Measurements from ENCODE around the gene STX3. TPM values are rescaled to one million over a fixed set of nuclear protein-coding genes. Genes with fewer than 3 reads are reported as not detected.

The STX3 gene
- total RNA-seq, 3 donors from 2014 or later (not counting 1 experiment from before 2014, with no cell fraction given) = 6.8 to 19.1 (median 17.0) TPM

- no peak for TF ChIP-seq CTCF (IDR thresholded peaks at IDR 0.05)
- Mint-ChIP-seq H3K27ac (peak overlapping the region; percentile 62 to 84), H3K27me3 (ENCODE audit: low read depth in 2 of 2) (no peaks in the 10 kb centered on the region), H3K36me3 (no peaks in the 10 kb centered on the region), H3K9me3 (no peaks in the 10 kb centered on the region), H3K4me3 (peak overlapping the region; percentile 96), H3K4me1 (peaks cover 42 to 47% of the 10 kb centered on the region in 2 donors)
- WGBS (ENCODE audit: insufficient coverage) = 3% methylated on average over 19 of the region's 23 CpGs
- DNase-seq (peak; percentile 58 to 64), ATAC-seq (peak; percentile 61 to 78 (median 63))
- Histone ChIP-seq H3K27ac (ENCODE audit: low read length) (peak overlapping the region; percentile 60), H3K4me3 (ENCODE audit: low read length) (peak overlapping the region; percentile 70), H3K4me1 (ENCODE audit: control insufficient read depth, insufficient read depth, low read length) (peaks cover 27% of the 10 kb centered on the region), H3K27me3 (ENCODE audit: control insufficient read depth, insufficient read depth, low read length) (no peaks in the 10 kb centered on the region), H3K36me3 (ENCODE audit: control insufficient read depth, insufficient read depth, low read length) (no peaks in the 10 kb centered on the region), H3K9me3 (ENCODE audit: control insufficient read depth, insufficient read depth, low read length) (no peaks in the 10 kb centered on the region)
- intact Hi-C loops (cut with micrococcal nuclease) = loop anchor here (2.0 kb wide), 1 partner anchor 55 kb away; the partner anchor contains the start of gene MRPL16
Observed at GRCh38 chr11:59755701-59756557, 753 bp downstream of the STX3 start.

- WGBS (ENCODE audit: insufficient coverage) = 38% methylated on average over 2 of the region's 3 CpGs
- Mint-ChIP-seq H3K9me3 (no peaks in the 10 kb centered on the region), H3K27ac (peak overlapping the region; percentile 62 to 84), H3K4me1 (peaks cover 42 to 47% of the 10 kb centered on the region in 2 donors), H3K27me3 (ENCODE audit: low read depth in 2 of 2) (no peaks in the 10 kb centered on the region), H3K36me3 (no peaks in the 10 kb centered on the region), H3K4me3 (peak overlapping the region; percentile 96)
- H3K36me3 ChIP-seq (ENCODE audit: control insufficient read depth, insufficient read depth, low read length) = no peaks in the 10 kb centered on the region
- no peak for TF ChIP-seq CTCF (IDR thresholded peaks at IDR 0.05)
- no peak overlapping the region for H3K4me3 ChIP-seq (ENCODE audit: low read length)
- H3K4me1 ChIP-seq (ENCODE audit: control insufficient read depth, insufficient read depth, low read length) = peaks cover 27% of the 10 kb centered on the region
- DNase-seq (no peak), ATAC-seq (no peak)
- H3K27ac ChIP-seq (ENCODE audit: low read length) = no peak overlapping the region
- no peaks in the 10 kb centered on the region for H3K27me3 ChIP-seq (ENCODE audit: control insufficient read depth, insufficient read depth, low read length)
- no peaks in the 10 kb centered on the region for H3K9me3 ChIP-seq (ENCODE audit: control insufficient read depth, insufficient read depth, low read length)
- intact Hi-C loops (cut with micrococcal nuclease) = no loop called here
Observed at GRCh38 chr11:59756558-59756840, 1.3 kb downstream of the STX3 start.

GRCh38 chr11:59756845-59757244, 1.7 kb downstream of the STX3 start:
- Mint-ChIP-seq H3K27me3 (ENCODE audit: low read depth in 2 of 2) (no peaks in the 10 kb centered on the region), H3K36me3 (no peaks in the 10 kb centered on the region), H3K4me1 (peaks cover 42 to 47% of the 10 kb centered on the region in 2 donors), H3K27ac (peak overlapping the region; percentile 62 to 84), H3K4me3 (peak overlapping the region; percentile 25), H3K9me3 (no peaks in the 10 kb centered on the region)
- TF ChIP-seq CTCF (IDR thresholded peaks at IDR 0.05) = no peak
- H3K27me3 ChIP-seq (ENCODE audit: control insufficient read depth, insufficient read depth, low read length) = no peaks in the 10 kb centered on the region
- H3K36me3 ChIP-seq (ENCODE audit: control insufficient read depth, insufficient read depth, low read length) = no peaks in the 10 kb centered on the region
- H3K27ac ChIP-seq (ENCODE audit: low read length) = no peak overlapping the region
- H3K4me3 ChIP-seq (ENCODE audit: low read length) = no peak overlapping the region
- H3K9me3 ChIP-seq (ENCODE audit: control insufficient read depth, insufficient read depth, low read length) = no peaks in the 10 kb centered on the region
- peaks cover 27% of the 10 kb centered on the region for H3K4me1 ChIP-seq (ENCODE audit: control insufficient read depth, insufficient read depth, low read length)
- peak in 1 of 2 donors; percentile 12 for DNase-seq
- 28% methylated on average over 4 of the region's 4 CpGs for WGBS (ENCODE audit: insufficient coverage)
- intact Hi-C loops (cut with micrococcal nuclease) = no loop called here
- ATAC-seq = no peak

Data from natural killer cell (primary cell).